Neural crest cell (in vitro differentiated cells): ENCODE measurements around the gene KCNA5. TPM values are rescaled to one million over a fixed set of nuclear protein-coding genes. Genes with fewer than 3 reads are reported as not detected.

Experiments used
- DNase-seq: peaks from one replicate; pipeline ENCODE4 v3.0.0; 2021; ENCODE audit warnings: low read depth, mixed read lengths, low spot score
- H3K27ac Mint-ChIP-seq: one replicate; pipeline ENCODE4 v1.8.0; 2021; ENCODE audit warnings: mild to moderate bottlenecking, mixed read lengths; ENCODE audit not compliant: unreplicated experiment
- H3K27me3 Mint-ChIP-seq: 2 replicates; pipeline ENCODE4 v1.8.0; 2021; ENCODE audit warnings: low read depth, mild to moderate bottlenecking, mixed read lengths
- H3K36me3 Mint-ChIP-seq: 2 replicates; pipeline ENCODE4 v1.8.0; 2021; ENCODE audit warnings: low read depth, mild to moderate bottlenecking, mixed read lengths
- H3K4me1 Mint-ChIP-seq: 2 replicates; pipeline ENCODE4 v1.8.0; 2021; ENCODE audit warnings: mixed read lengths
- H3K4me3 Mint-ChIP-seq: one replicate; pipeline ENCODE4 v1.8.0; 2021; ENCODE audit warnings: mild to moderate bottlenecking, mixed read lengths
- H3K9me3 Mint-ChIP-seq: 2 replicates; pipeline ENCODE4 v1.8.0; 2021; ENCODE audit warnings: mixed read lengths
- total RNA-seq: library from RNA; stranded (reverse); gene quantifications from 2 replicates; pipeline ENCODE4 v1.2.1, GENCODE V29; 2021
- TF ChIP-seq, protein P1 (sequence below): fragments of 200-600 bp; sonication (generic); conservative IDR thresholded peaks from 2 replicates; pipeline ENCODE4 v1.5.0; 2021; ENCODE audit warnings: antibody characterized with exemption, mild to moderate bottlenecking

KCNA5 gene
- total RNA-seq, 1 donor from 2014 or later, result not detected

DNA sequence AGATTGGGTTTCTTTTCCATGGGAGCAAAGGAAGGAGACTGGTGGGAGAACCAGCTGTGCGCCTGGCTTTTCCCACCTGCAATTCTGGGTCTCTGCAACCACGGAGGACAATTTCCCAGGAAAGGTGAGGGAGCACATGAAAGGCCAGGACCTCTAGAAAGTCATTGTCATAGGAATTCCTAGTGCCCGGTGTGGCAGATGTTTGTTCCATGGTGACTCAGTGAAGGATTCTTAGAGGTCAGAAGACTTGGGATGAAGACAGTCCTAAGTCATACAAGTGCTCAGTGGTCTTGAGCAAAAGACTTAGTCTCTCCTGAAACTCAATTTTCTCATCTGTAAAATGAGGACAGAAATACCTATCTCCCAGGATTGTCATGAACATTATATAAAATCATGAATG is 51.3 kb downstream of the KCNA5 start:
- H3K36me3 Mint-ChIP-seq, result no peaks in the 10 kb centered on the region
- no peaks in the 10 kb centered on the region for H3K9me3 Mint-ChIP-seq
- no peak overlapping the region for H3K4me3 Mint-ChIP-seq
- H3K27me3 Mint-ChIP-seq, result peaks cover 2% of the 10 kb centered on the region
- DNase-seq, result no peak
- TF ChIP-seq, protein P1, sequence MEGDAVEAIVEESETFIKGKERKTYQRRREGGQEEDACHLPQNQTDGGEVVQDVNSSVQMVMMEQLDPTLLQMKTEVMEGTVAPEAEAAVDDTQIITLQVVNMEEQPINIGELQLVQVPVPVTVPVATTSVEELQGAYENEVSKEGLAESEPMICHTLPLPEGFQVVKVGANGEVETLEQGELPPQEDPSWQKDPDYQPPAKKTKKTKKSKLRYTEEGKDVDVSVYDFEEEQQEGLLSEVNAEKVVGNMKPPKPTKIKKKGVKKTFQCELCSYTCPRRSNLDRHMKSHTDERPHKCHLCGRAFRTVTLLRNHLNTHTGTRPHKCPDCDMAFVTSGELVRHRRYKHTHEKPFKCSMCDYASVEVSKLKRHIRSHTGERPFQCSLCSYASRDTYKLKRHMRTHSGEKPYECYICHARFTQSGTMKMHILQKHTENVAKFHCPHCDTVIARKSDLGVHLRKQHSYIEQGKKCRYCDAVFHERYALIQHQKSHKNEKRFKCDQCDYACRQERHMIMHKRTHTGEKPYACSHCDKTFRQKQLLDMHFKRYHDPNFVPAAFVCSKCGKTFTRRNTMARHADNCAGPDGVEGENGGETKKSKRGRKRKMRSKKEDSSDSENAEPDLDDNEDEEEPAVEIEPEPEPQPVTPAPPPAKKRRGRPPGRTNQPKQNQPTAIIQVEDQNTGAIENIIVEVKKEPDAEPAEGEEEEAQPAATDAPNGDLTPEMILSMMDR, result no peak
- no peak overlapping the region for H3K27ac Mint-ChIP-seq
- H3K4me1 Mint-ChIP-seq, result peaks cover 16% of the 10 kb centered on the region

Other genes starting within 250 kb of the KCNA5 start
- gene KCNA1, start 134.0 kb upstream of the KCNA5 start, total RNA-seq, result 0.05 and 0.37 TPM in 2 replicates